GM21717 (cell line): ENCODE data around the gene TNNT3.

Source experiments
- ATAC-seq: cut with Tn5 transposase; IDR thresholded peaks from one replicate; pipeline ENCODE4 v1.9.1; 2021; ENCODE audit warnings: mild to moderate bottlenecking, moderate library complexity; ENCODE audit not compliant: unreplicated experiment

The TNNT3 gene

GRCh38 chr11:1894759-1895158, 24.7 kb upstream of the TNNT3 start:
- no peak for ATAC-seq

DNA sequence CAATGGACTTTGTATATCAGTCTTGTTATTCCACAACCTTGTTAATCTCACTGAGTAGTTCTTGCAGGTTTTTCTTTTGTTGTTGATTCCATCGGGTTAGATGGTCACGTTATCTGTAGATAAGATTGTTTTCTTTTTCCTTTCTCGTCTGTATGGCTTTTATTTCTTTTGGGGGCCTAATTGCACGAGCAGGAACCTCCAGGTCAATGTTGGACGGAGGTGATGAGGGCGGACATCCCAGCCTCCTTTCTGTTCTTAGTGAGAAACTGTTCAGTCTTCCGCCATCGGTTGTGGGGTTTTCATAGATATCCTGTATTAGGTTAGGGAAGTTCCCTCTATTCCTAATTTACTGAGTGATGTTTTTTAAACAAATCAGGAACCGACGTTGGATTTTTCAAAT, 23.0 kb upstream of the TNNT3 start:
- ATAC-seq, result no peak

DNA sequence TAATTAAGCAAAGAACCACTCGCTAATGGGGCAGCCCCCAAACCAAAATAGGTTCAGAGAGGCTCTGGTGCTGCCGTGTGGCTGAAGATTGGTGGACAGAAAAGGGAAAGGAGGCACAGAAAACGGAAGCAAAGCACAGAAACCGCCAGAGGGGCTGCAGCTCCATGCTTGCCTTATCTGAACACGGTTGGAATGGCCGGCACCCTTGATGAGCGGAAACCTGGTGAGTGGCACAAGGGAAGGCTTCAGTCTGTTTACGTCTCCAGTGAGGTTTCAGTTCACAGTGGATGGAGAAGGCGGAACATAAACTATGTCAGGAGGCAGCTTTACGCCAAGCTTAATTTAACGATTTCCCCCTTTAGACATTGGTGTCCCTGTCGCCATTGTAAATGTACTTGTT, 22.6 kb upstream of the TNNT3 start:
- no peak for ATAC-seq

DNA sequence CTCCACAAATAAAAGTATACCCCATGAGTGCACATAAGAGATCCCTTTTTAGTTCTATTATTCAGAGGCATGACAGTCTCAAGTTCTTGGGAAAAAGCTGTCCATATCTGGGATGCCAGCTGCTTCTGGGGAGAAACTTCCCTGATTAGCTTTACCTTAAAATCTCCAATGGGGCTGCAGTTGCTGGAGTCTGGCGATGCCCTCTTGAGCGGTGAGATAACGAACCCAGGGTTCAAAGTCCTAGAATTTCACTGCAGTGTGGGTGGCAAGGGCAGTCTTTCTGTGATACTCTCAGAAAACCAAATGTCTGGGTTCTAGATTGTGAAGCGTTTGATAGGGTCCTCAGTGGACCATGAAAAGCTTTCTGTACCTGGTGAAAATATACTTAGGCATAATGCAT, 20.4 kb upstream of the TNNT3 start:
- no peak for ATAC-seq

GRCh38 chr11:1899686-1900085, 19.8 kb upstream of the TNNT3 start:
- ATAC-seq, result no peak

GRCh38 chr11:1906181-1906580, 13.3 kb upstream of the TNNT3 start:
- ATAC-seq, result no peak

DNA sequence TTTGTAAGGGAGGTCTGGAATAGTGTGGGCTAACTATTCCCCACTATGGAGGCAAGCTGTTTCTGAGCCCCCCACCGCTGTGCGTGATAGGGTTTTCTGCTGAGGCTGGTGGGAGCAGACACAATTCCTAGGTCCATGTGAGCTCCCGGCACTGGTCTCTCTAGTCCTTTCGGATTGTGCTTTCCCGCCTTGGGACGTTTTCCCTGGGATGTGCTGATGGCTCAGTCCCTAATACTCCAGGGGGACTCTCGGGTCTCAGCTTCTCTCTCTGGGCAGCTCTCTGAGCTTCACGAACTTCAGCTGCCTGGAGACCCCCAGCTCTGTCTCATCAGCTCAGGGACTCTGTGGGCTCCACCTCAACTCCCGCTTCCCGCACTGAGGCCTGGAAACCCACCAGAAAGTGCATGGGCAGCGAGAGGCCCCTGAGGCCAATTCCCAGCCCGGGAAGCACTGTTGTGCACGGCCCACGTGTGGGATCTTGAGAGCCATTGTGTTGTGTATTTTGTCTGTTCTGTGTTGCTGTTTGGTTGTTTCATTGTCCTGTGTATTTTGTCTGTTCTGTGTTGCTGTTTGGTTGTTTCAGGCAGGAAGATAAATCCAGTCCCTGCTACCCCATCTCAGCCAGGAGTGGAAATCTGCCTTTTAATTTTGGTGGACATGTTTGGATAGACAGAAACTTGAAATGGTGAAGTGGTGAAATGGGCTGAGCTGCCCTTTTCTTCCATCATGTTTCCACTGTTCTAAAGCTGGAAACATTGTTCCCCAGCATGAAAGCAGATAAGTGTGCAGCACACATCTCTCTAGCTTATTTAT, 12.7 kb upstream of the TNNT3 start:
- no peak for ATAC-seq

DNA sequence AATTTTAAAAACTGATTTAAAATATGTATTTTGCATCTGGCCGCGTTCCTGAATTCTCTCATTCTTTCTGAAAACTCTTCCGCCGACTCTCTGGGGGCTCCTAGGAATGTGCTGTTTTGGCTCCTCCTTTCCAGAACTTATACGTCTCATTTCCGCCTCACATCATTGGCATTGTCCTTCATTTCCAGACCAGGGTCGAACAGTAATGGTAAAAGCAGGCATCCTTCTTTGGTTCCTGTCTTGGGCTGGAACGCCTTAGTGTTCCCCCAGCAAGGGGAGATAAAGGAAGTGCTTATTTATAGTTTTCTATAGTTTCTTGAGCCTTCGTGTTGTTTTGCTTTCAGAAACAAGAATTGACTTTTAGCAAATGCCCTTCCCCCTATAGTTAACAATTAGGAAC, 10.9 kb upstream of the TNNT3 start:
- ATAC-seq, result no peak

GRCh38 chr11:1909524-1909923, 10.0 kb upstream of the TNNT3 start:
- no peak for ATAC-seq

- no peak for ATAC-seq
These were observed 7.1 kb upstream of the TNNT3 start for GRCh38 chr11:1912289-1912878.

DNA sequence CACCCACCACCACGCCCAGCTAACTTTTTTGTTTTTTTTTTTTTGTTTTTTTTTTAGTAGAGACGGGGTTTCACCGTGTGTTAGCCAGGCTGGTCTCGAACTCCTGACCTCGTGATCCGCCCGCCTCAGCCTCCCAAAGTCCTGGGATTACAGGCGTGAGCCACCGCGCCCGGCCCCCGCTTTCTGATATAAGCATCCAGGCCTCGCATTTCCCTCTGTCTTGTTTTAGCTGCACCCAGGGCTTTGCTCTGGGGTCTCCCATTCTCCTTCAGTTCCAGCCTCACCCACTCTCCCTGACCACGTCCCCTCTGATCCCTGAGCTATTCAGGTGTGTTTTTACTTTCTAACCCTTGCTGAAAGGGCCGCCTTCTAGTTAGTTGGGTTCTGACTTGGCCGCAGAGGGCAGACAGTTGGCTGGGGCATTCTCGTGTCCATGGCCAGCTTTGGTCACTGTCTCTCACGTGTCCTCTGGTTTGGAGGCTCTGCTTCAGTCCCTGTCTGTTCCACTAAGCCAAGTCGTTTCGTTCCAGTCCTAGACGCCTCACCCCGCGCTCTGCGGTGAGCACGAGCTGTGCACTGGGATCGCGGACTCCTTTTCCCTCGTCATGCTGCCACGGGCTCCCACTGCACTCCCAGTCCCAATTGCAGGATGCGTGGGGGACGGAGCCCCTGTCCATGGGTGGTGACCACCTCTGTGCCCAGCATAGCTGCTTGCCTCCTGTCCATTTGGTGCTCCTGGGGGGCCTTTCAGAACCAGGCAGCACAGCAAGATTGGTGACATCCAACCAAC, 6.0 kb upstream of the TNNT3 start:
- no peak for ATAC-seq

DNA sequence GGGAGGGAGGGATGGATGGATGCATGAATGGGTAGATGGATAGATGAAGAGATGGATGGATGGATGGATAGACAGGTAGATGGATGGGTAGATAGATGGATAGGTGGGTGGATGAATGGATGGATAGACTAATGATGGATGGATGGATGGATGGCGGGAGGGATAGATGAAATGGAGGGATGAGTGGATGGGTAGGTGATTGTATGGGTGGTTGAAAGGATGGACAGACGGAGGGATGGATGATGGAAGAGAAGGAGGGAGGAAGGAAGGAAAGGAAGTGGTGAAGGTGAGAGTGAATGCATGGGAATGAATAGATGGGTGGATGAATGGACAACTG, 3.7 kb upstream of the TNNT3 start:
- no peak for ATAC-seq

- no peak for ATAC-seq
These were observed 3.1 kb upstream of the TNNT3 start for GRCh38 chr11:1916132-1916985.

DNA sequence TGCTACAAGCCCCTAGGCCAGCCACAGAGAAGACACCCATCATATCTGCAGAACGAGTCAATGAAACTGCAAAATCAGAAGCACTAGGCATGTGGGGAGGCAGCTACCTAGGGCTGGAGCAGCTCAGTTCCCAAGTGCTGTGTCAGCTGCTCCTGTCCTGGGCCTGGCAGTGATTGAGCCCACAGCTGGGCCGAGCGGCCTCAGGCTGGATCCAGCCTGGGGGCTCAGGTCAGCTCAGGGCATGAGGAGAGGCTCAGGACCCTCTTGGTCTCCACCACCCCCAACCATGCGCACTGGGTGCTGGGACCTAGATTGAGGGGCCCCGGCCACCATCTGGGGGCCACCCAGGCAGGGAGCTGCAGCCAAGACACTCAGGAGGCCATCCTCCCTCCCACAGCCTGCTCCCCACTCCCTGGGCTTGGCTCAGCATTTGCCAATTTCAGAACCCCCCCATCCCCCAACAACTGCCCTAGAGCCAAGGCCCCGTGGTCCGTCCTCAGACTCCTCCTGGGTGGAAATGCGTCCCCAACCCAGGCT, 2.4 kb upstream of the TNNT3 start:
- no peak for ATAC-seq

DNA sequence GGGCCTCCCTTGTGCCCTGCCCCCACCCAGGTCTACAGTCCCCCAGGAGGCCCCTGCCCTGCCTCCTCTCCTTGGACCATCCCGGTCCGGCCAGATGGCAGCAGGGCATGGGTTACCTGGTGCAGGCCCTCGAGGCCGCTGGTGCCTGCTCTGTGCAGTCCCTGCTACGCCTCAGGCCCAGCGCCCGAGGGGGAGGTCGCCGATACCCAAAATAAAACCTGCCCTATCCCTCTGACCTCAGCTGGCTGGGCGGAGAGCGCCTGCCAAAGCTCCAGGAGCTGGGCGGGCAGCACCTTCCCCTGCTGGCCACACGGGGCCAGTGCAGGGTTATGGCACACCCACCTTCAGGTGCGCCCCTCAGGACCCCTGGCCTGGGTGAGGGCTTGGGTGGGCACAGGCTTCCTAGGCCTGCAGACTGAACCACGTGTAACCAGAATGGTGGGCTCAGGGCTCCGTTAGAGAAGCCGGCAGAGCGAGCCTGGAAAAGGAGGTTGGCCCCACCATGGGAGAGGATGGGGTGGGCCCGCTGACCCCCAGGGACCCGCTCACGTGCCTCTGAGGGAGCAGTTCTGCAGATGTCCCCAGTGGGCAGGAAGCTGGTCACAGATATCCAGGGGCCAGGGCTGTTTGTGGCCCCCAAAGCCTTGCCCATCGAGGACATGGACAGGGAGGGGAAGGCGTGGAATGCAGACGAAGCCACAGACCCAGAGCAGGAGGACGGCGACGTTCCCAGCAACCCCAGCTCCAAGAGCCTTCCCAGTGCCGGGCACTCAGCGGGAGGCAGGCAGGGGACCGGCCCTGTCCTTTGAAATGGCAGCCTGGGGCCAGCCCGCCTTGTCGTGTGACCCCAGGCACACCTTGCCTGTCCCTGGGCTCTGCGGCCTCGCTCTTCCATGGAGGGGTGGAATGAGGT, 1.7 kb upstream of the TNNT3 start:
- ATAC-seq, result no peak

DNA sequence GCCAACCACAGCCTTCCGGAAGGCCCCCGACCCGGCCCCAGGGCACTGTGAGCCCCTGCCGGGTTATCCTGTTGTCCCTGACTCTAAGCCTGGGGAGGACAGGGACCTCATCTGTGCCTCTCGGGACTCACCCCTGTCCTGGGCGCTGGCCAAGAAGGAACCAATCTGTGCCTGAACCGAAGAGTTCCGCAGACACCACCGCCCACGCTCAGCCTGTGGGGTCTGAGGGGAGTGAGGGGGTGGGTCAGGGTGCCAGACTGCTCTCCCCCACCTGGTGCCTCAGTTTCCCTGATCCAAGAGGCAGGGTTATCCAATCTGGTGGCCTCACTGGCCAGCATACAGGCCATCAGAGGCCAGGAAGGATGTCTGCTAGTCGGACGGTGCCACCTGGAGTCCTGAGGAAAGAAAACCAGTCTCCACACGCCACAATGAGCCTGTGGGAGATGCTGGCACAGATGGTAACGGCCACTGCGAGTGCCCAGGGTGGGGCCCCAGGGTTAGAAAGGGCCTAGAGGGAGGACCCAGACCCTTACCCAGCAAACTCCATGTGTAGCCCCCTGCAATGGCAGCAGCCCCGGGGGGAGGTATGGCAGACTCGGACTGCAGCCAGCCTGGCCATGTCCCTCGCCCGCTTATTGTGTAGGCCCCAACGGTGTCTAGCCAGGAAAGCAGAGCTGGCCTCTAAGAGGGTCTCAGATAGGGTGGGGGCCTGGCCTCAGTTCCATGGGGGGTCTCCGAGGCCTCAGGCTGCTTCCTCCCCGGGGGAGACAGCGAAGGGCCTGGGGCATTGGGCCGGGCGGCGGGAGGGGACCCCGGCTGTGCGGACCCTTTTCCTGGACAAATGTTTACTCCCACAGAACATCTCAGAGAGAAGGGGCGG, 827 bp upstream of the TNNT3 start:
- no peak for ATAC-seq

DNA sequence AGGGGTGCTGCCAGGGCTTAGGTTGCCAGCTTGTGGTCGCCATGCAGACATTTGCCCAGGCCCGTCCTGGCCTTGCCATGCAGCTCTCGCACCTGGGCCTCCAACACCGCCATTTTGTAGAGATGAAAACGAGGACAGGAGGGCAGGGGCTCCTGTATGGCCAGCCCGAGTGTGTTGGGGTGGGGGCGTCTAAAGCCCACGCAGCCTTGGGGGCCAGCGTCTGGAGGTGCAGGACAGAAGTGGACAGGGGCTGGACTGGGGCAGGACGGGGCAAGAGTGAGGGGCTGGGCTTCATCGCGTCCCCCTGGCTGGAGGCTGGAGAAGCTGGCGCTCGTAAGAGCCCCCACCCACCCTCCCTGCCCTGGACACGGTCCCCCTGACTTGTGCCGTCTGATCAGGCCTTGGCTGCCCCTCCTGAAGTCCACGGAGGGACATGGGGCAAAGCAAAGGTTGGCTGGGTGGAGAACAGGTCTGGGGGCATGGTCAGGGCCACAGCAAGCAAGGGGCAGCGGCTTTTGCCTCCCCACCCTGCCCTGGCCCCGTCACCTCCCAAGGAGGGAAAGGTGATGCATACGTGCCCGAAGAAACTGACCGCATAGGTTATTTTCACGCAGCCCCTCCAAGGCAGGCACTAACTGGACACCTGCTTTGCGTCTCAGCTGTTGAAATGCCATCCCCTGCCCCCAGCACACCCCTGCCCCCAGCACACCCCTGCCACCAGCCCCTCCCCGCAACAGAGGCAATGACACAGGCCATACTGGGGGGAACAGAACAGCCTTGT, 815 bp downstream of the TNNT3 start:
- no peak for ATAC-seq

DNA sequence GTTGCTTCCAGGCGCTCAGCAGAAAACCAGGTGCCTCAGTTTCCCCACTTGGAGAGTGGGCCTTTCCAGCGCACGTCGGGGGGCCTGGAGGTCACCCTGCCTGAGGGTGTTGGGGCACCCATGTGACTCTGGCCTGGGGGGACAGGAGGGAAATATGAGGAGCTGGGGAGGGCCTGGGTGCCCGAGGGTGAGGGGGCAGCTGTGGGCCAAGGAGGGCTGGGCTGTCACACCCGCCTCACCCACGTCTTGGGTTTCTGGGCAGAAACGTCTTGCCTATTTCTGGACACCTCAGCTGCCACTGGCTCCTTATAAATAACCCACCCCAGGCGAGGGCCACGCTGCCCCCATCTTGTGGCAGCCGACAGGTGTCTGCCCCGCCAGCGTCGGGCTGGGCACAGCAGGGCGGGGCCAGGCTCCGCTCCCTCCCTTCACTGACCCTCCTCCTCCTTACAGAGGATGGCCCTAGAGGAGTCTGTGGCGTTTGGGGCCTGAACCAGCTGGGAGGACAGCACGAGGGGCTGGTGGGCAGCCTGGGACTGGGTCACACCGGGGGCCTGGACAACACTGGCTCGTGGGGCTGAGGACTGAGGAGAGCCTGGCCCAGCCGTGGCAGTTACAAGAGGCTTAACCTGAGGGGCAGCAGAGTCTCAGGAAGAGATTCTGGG, 1.5 kb downstream of the TNNT3 start:
- ATAC-seq, result no peak
